ENCODE data around the gene PLCB1. TPM values are rescaled to one million over a fixed set of nuclear protein-coding genes. Genes with fewer than 3 reads are reported as not detected.

PLCB1 gene
- polyA plus RNA-seq, 1 donor (not counting 4 experiments of a cell fraction or from before 2014, with no cell fraction given), result 0.37 TPM

DNA sequence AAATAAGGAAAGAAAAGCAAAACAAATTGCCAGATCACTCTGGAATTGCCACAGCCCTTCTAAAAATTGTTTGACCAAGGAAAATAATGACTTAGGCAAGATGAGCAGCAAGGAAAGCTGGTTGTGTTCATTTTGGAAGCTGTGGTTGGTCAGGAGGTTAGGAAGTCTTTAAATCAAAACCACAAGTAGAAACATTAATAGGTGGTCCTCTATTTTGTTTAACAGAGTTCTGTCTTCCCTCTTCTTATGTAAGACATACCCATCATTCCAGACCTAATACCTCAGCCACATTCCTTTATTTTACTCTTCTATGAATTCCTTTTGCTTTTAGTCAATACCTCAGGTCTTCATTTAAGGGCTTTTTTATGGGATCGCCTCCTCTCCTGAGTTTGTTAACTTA is 514.6 kb downstream of the PLCB1 start:
- H4K20me1 ChIP-seq (ENCODE audit: control insufficient read depth, extremely low read depth, insufficient read depth, low read length), result no peaks in the 10 kb centered on the region
- TF ChIP-seq, protein P1, sequence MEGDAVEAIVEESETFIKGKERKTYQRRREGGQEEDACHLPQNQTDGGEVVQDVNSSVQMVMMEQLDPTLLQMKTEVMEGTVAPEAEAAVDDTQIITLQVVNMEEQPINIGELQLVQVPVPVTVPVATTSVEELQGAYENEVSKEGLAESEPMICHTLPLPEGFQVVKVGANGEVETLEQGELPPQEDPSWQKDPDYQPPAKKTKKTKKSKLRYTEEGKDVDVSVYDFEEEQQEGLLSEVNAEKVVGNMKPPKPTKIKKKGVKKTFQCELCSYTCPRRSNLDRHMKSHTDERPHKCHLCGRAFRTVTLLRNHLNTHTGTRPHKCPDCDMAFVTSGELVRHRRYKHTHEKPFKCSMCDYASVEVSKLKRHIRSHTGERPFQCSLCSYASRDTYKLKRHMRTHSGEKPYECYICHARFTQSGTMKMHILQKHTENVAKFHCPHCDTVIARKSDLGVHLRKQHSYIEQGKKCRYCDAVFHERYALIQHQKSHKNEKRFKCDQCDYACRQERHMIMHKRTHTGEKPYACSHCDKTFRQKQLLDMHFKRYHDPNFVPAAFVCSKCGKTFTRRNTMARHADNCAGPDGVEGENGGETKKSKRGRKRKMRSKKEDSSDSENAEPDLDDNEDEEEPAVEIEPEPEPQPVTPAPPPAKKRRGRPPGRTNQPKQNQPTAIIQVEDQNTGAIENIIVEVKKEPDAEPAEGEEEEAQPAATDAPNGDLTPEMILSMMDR (optimal IDR thresholded peaks at IDR 0.05 in 1 of 3, IDR thresholded peaks at IDR 0.05 in 1 of 3, conservative IDR thresholded peaks at IDR 0.05 in 1 of 3; ENCODE audit: extremely low read depth in 1 of 3, insufficient read depth in 2 of 3, low read length in 3 of 3), result no peak
- no peak for TF ChIP-seq EZH2 (IDR thresholded peaks at IDR 0.05; ENCODE audit: low read length)
- H3K4me1 ChIP-seq (ENCODE audit: control insufficient read depth, extremely low read depth, insufficient read depth, low read length), result no peaks in the 10 kb centered on the region
- H3K36me3 ChIP-seq (ENCODE audit: control insufficient read depth in 2 of 2, extremely low read depth in 1 of 2, insufficient read depth in 2 of 2, low read length in 2 of 2), result no peaks in the 10 kb centered on the region
- FAIRE-seq (no peak), DNase-seq (ENCODE audit: low read depth, low spot score) (no peak)
- H3K4me3 ChIP-seq (ENCODE audit: control insufficient read depth in 2 of 3, extremely low read depth in 1 of 3, insufficient read depth in 2 of 3, low read depth in 1 of 3, low read length in 3 of 3), result no peak overlapping the region
- H3K4me2 ChIP-seq (ENCODE audit: control insufficient read depth, extremely low read depth, insufficient read depth, low read depth, low read length), result no peak overlapping the region
- no peak overlapping the region for H3K9ac ChIP-seq (ENCODE audit: control insufficient read depth, extremely low read depth, insufficient read depth, low read length)
- H3K9me3 ChIP-seq (ENCODE audit: control insufficient read depth, low read depth, low read length), result no peaks in the 10 kb centered on the region
- H3K9me1 ChIP-seq (ENCODE audit: control insufficient read depth, extremely low read depth, insufficient read depth, low read length), result no peaks in the 10 kb centered on the region
- no peaks in the 10 kb centered on the region for H3K79me2 ChIP-seq (ENCODE audit: control insufficient read depth, insufficient read depth, low read length)
- no peak overlapping the region for H3K27ac ChIP-seq (ENCODE audit: control insufficient read depth, insufficient read depth, low read length)
- dilution Hi-C loops (cut with MboI; ENCODE audit: extremely low pct_ligation_motif_present, low sequenced_read_pairs), result no loop called here
- no peak overlapping the region for H2AFZ ChIP-seq (ENCODE audit: control insufficient read depth, low read length)
- no peaks in the 10 kb centered on the region for H3K27me3 ChIP-seq (ENCODE audit: control insufficient read depth, extremely low read depth, insufficient read depth, low read length)

DNA sequence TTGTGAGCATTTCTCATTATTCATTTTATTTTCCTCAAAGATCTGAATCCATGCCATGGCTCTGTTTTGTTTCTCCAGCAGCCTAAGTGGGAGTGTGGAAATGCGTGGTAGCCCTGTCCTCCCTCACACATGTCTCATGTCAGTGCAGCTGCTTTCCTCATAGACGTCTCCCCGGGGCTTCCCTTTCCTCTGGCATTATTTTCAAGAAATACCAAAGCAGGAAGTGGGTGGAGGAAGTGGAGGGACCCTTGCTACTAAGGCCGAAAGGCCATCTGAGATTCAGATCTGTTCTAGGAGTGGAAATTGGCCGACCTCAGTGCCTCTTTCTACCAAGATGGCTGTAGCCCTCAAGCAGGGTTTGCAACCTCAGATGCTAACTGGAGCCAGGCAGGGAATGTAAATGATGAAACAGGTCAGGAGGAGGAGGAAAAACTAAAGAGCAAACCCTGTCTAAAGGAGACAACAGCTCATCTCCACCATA is 515.9 kb downstream of the PLCB1 start:
- Histone ChIP-seq H3K36me3 (ENCODE audit: control insufficient read depth in 2 of 2, extremely low read depth in 1 of 2, insufficient read depth in 2 of 2, low read length in 2 of 2) (no peaks in the 10 kb centered on the region), H3K9me3 (ENCODE audit: control insufficient read depth, low read depth, low read length) (no peaks in the 10 kb centered on the region), H3K27me3 (ENCODE audit: control insufficient read depth, extremely low read depth, insufficient read depth, low read length) (no peaks in the 10 kb centered on the region), H3K9me1 (ENCODE audit: control insufficient read depth, extremely low read depth, insufficient read depth, low read length) (no peaks in the 10 kb centered on the region), H3K4me2 (ENCODE audit: control insufficient read depth, extremely low read depth, insufficient read depth, low read depth, low read length) (no peak overlapping the region), H3K79me2 (ENCODE audit: control insufficient read depth, insufficient read depth, low read length) (no peaks in the 10 kb centered on the region), H3K4me3 (ENCODE audit: control insufficient read depth in 2 of 3, extremely low read depth in 1 of 3, insufficient read depth in 2 of 3, low read depth in 1 of 3, low read length in 3 of 3) (no peak overlapping the region), H2AFZ (ENCODE audit: control insufficient read depth, low read length) (no peak overlapping the region), H3K4me1 (ENCODE audit: control insufficient read depth, extremely low read depth, insufficient read depth, low read length) (no peaks in the 10 kb centered on the region), H3K27ac (ENCODE audit: control insufficient read depth, insufficient read depth, low read length) (no peak overlapping the region), H3K9ac (ENCODE audit: control insufficient read depth, extremely low read depth, insufficient read depth, low read length) (no peak overlapping the region), H4K20me1 (ENCODE audit: control insufficient read depth, extremely low read depth, insufficient read depth, low read length) (no peaks in the 10 kb centered on the region)
- dilution Hi-C loops (cut with MboI; ENCODE audit: extremely low pct_ligation_motif_present, low sequenced_read_pairs), result no loop called here
- TF ChIP-seq, protein P1 (optimal IDR thresholded peaks at IDR 0.05 in 1 of 3, IDR thresholded peaks at IDR 0.05 in 1 of 3, conservative IDR thresholded peaks at IDR 0.05 in 1 of 3; ENCODE audit: extremely low read depth in 1 of 3, insufficient read depth in 2 of 3, low read length in 3 of 3), result no peak
- no peak for TF ChIP-seq EZH2 (IDR thresholded peaks at IDR 0.05; ENCODE audit: low read length)
- no peak for DNase-seq (ENCODE audit: low read depth, low spot score)
- FAIRE-seq, result no peak

All from keratinocyte (primary cell).